Activated T-helper 1 cell treated with anti-CD3 and anti-CD28 coated beads, Interleukin-12 subunit alpha, Interleukin-12 subunit beta, Interleukin-2, Interleukin-4 antibody, amounts not matched to agents 30 ng/mL and 10 ng/mL and 1 ng/mL, durations not matched to agents 14 hours and 24 hours and 36 hours (primary cell): ENCODE measurements around the gene TRAF1. TPM values are rescaled to one million over a fixed set of nuclear protein-coding genes. Genes with fewer than 3 reads are reported as not detected.

Experiments used
- DNase-seq: peaks from one replicate; pipeline ENCODE4 v3.0.0; 2021; ENCODE audit warnings: low spot score
- H3K27ac Mint-ChIP-seq: one replicate; pipeline ENCODE4 v1.8.0; 2021; ENCODE audit warnings: mild to moderate bottlenecking, mixed read lengths
- H3K27me3 Mint-ChIP-seq: one replicate; pipeline ENCODE4 v1.8.0; 2022; ENCODE audit warnings: mild to moderate bottlenecking, moderate library complexity, mixed read lengths; ENCODE audit not compliant: insufficient read depth
- H3K36me3 Mint-ChIP-seq: one replicate; pipeline ENCODE4 v1.8.0; 2021; ENCODE audit warnings: low read depth, mixed read lengths
- H3K4me1 Mint-ChIP-seq: one replicate; pipeline ENCODE4 v1.8.0; 2021; ENCODE audit warnings: low read depth, mixed read lengths
- H3K4me3 Mint-ChIP-seq: one replicate; pipeline ENCODE4 v1.8.0; 2021; ENCODE audit warnings: mild to moderate bottlenecking, moderate library complexity, mixed read lengths
- H3K9me3 Mint-ChIP-seq: one replicate; pipeline ENCODE4 v1.8.0; 2021; ENCODE audit warnings: mixed read lengths
- intact Hi-C: fragments of 100-400 bp; cut with micrococcal nuclease; formaldehyde crosslinking; loops from one replicate; pipeline ENCODE4 v1.15.1; 2024
- total RNA-seq: library from RNA; stranded (reverse); gene quantifications from 2 replicates; pipeline ENCODE4 v1.2.3, GENCODE V29; 2022

TRAF1 gene
- total RNA-seq, 1 donor from 2014 or later, result 136 TPM

GRCh38 chr9:120863833-120864232 lies 62.8 kb downstream of the TRAF1 start:
- intact Hi-C loops, result no loop called here
- no peaks in the 10 kb centered on the region for H3K27me3 Mint-ChIP-seq
- H3K9me3 Mint-ChIP-seq, result no peaks in the 10 kb centered on the region
- no peak for DNase-seq
- no peak overlapping the region for H3K27ac Mint-ChIP-seq
- no peak overlapping the region for H3K4me3 Mint-ChIP-seq
- peaks cover 14% of the 10 kb centered on the region for H3K4me1 Mint-ChIP-seq
- H3K36me3 Mint-ChIP-seq, result peaks cover 57% of the 10 kb centered on the region

- H3K4me1 Mint-ChIP-seq, result peaks cover 8% of the 10 kb centered on the region
- H3K4me3 Mint-ChIP-seq, result no peak overlapping the region
- DNase-seq, result no peak
- H3K27ac Mint-ChIP-seq, result no peak overlapping the region
- H3K9me3 Mint-ChIP-seq, result no peaks in the 10 kb centered on the region
- intact Hi-C loops, result no loop called here
- H3K27me3 Mint-ChIP-seq, result no peaks in the 10 kb centered on the region
- peaks cover 63% of the 10 kb centered on the region for H3K36me3 Mint-ChIP-seq
Measured at GRCh38 chr9:120862452-120862851, 64.1 kb downstream of the TRAF1 start.

DNA sequence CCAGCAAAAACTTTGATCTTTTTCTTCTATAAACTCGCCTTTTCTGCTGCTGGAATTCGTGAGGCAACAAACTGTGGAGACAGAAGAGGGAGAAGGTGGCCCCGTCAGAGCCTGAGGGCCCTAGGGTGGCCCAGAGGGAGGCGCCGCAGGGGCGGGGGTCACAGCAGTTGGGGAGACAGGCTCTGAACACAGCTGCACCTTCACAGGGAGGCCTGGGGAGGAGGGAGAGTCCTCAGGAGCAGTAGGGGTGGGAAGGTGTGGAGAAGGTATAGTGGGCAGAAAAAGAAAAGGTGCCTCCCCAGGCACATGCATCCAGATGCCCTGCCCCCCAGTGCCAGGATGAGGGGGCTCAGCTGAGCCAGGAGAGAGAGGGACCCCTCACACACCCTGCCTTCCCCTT lies 64.7 kb downstream of the TRAF1 start:
- H3K4me1 Mint-ChIP-seq, result peaks cover 8% of the 10 kb centered on the region
- DNase-seq, result no peak
- H3K9me3 Mint-ChIP-seq, result no peaks in the 10 kb centered on the region
- H3K4me3 Mint-ChIP-seq, result no peak overlapping the region
- peaks cover 66% of the 10 kb centered on the region for H3K36me3 Mint-ChIP-seq
- intact Hi-C loops, result no loop called here
- no peaks in the 10 kb centered on the region for H3K27me3 Mint-ChIP-seq
- H3K27ac Mint-ChIP-seq, result no peak overlapping the region

DNA sequence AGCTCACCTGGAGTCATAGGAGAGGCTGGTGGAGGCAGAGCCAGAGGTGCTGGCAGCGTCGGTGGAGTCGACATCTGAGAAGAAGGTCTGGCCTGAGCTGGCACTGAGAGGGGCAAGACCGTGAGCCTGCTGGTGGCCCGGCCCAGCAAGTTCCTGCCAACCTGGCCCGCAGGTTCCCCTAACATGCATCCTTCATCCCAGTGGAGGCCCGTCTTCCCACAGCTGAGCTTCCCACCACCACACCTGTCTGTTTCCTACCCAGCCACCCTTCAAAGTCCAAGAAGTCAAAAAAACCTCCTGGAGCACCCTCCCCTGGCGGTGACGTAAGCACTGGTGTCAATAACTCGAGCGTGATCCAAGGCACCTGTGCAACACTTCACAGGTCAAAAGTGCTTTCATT lies 66.5 kb downstream of the TRAF1 start:
- no peak for DNase-seq
- Mint-ChIP-seq H3K27me3 (no peaks in the 10 kb centered on the region), H3K27ac (no peak overlapping the region), H3K36me3 (peaks cover 56% of the 10 kb centered on the region), H3K4me1 (no peaks in the 10 kb centered on the region), H3K9me3 (no peaks in the 10 kb centered on the region), H3K4me3 (no peak overlapping the region)
- intact Hi-C loops, result no loop called here

- no peak for DNase-seq
- Mint-ChIP-seq H3K9me3 (no peaks in the 10 kb centered on the region), H3K36me3 (peaks cover 62% of the 10 kb centered on the region), H3K27ac (no peak overlapping the region), H3K4me3 (no peak overlapping the region), H3K4me1 (no peaks in the 10 kb centered on the region), H3K27me3 (no peaks in the 10 kb centered on the region)
- intact Hi-C loops, result no loop called here
Measured at GRCh38 chr9:120859361-120859760, 67.2 kb downstream of the TRAF1 start.

GRCh38 chr9:120857902-120858301 lies 68.7 kb downstream of the TRAF1 start:
- no peak for DNase-seq
- no peaks in the 10 kb centered on the region for H3K9me3 Mint-ChIP-seq
- no peak overlapping the region for H3K27ac Mint-ChIP-seq
- intact Hi-C loops, result no loop called here
- no peaks in the 10 kb centered on the region for H3K4me1 Mint-ChIP-seq
- H3K36me3 Mint-ChIP-seq, result peaks cover 63% of the 10 kb centered on the region
- no peak overlapping the region for H3K4me3 Mint-ChIP-seq
- no peaks in the 10 kb centered on the region for H3K27me3 Mint-ChIP-seq

GRCh38 chr9:120857481-120857880 lies 69.1 kb downstream of the TRAF1 start:
- Mint-ChIP-seq H3K9me3 (no peaks in the 10 kb centered on the region), H3K4me3 (no peak overlapping the region), H3K4me1 (no peaks in the 10 kb centered on the region), H3K27me3 (no peaks in the 10 kb centered on the region), H3K36me3 (peaks cover 66% of the 10 kb centered on the region), H3K27ac (no peak overlapping the region)
- intact Hi-C loops, result no loop called here
- no peak for DNase-seq

- Mint-ChIP-seq H3K27ac (peak overlapping the region; percentile 13), H3K9me3 (no peaks in the 10 kb centered on the region), H3K4me1 (no peaks in the 10 kb centered on the region), H3K27me3 (no peaks in the 10 kb centered on the region), H3K36me3 (peaks cover 62% of the 10 kb centered on the region), H3K4me3 (no peak overlapping the region)
- no peak for DNase-seq
- intact Hi-C loops, result no loop called here
Measured at GRCh38 chr9:120856700-120857099, 69.9 kb downstream of the TRAF1 start.

DNA sequence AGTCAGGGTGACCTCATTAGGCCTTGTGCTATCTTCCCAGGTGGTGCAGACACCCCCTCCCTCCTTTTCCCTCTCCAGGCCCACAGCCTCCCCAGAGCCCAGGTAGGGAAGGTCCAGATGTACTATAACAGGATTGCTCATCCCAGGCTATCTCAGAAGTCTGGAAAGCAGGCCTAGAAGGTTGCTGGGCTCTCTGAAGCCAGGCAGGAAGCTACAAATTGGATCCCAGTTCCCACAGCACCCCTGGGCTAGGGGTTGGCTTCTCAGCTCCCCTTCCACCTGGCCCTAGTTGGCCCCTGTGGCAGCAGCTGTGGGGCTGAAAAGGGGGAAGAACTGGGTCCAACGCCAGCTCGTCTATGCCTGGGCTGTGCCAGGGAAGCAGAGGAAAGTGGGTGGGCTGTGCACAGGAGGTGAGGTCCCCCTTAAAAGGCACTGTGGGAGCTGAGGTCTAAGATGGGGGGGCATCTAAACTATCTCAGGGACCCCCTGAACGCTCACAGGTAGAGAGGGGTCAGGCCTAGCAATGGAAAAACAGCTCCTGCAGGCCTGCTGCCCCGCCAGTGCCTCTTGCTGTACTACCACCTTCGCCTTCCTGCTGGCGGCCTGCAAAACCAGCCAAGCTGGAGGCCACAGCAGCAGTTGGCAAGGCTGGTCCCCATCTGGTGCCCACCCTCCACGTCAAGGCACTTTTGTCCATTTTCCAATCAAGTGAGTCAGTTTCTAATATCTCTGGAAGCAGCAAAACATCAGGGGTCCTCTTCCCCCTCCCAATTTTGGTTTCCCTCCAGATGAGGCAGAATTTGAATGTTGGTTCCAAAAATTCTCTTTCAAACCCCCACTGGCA lies 70.5 kb downstream of the TRAF1 start:
- Mint-ChIP-seq H3K4me1 (no peaks in the 10 kb centered on the region), H3K27ac (peak overlapping the region; percentile 48), H3K36me3 (peaks cover 58% of the 10 kb centered on the region), H3K27me3 (no peaks in the 10 kb centered on the region), H3K4me3 (no peak overlapping the region), H3K9me3 (no peaks in the 10 kb centered on the region)
- DNase-seq, result no peak
- intact Hi-C loops, result no loop called here

GRCh38 chr9:120854596-120855327 lies 71.8 kb downstream of the TRAF1 start:
- intact Hi-C loops, result loop anchor here (1.0 kb wide), 1 partner anchor 8 kb away; no protein-coding TSS in a partner anchor
- DNase-seq, result no peak
- peaks cover 54% of the 10 kb centered on the region for H3K36me3 Mint-ChIP-seq

GRCh38 chr9:120853198-120853597 lies 73.4 kb downstream of the TRAF1 start:
- intact Hi-C loops, result no loop called here
- Mint-ChIP-seq H3K4me1 (peaks cover 13% of the 10 kb centered on the region), H3K4me3 (no peak overlapping the region), H3K36me3 (peaks cover 48% of the 10 kb centered on the region), H3K27me3 (no peaks in the 10 kb centered on the region), H3K27ac (peak overlapping the region; percentile 23), H3K9me3 (no peaks in the 10 kb centered on the region)
- no peak for DNase-seq

More at GRCh38 chr9:120854596-120855327, 71.8 kb downstream of the TRAF1 start:
- Mint-ChIP-seq H3K27ac (peak overlapping the region; percentile 42), H3K27me3 (no peaks in the 10 kb centered on the region), H3K4me1 (peaks cover 8% of the 10 kb centered on the region), H3K9me3 (no peaks in the 10 kb centered on the region), H3K4me3 (no peak overlapping the region)
